Measurements from ENCODE around the gene AK4. TPM values are rescaled to one million over a fixed set of nuclear protein-coding genes. Genes with fewer than 3 reads are reported as not detected.
A peak's percentile ranks its signal among the peaks of the same experiment; 100 is the strongest.

Gene AK4
- total and polyA plus RNA-seq, 2 of the 8 experiments (the other 6 are each of a cell fraction or from before 2014, with no cell fraction given) = 64.5 to 175 TPM

- no peak for TF ChIP-seq KDM4A (IDR thresholded peaks at IDR 0.05; ENCODE audit: low read depth, low read length, severe bottlenecking)
- peak; percentile 28 for TF ChIP-seq SAP30 (IDR thresholded peaks at IDR 0.05; ENCODE audit: insufficient read depth, insufficient replicate concordance, low read length)
- peak; percentile 17; the same call in 1 of the 2 replicates for TF ChIP-seq E2F6 (IDR thresholded peaks at IDR 0.05)
- peak; percentile 56; the same call in 1 of the 2 replicates for TF ChIP-seq CHD2 (IDR thresholded peaks at IDR 0.05; ENCODE audit: low read length)
- no peak for TF ChIP-seq RXRA (IDR thresholded peaks at IDR 0.05; ENCODE audit: insufficient read depth, low read depth, low read length)
- TF ChIP-seq CBX5 (IDR thresholded peaks at IDR 0.05; ENCODE audit: low read depth, low read length) = no peak
- peak; percentile 45 for TF ChIP-seq PHF8 (conservative IDR thresholded peaks at IDR 0.05; ENCODE audit: low read depth, low read length)
- no peak for TF ChIP-seq HDAC6 (IDR thresholded peaks at IDR 0.05; ENCODE audit: low read depth, low read length)
- no peak for TF ChIP-seq FOSL1 (IDR thresholded peaks at IDR 0.05; ENCODE audit: insufficient read depth, low read depth, low read length)
- TF ChIP-seq SP2 (IDR thresholded peaks at IDR 0.05; ENCODE audit: low read length) = no peak
- no peak for TF ChIP-seq KDM1A (IDR thresholded peaks at IDR 0.05; ENCODE audit: borderline replicate concordance, low read length)
- TF ChIP-seq ZNF274 (IDR thresholded peaks at IDR 0.05; ENCODE audit: borderline replicate concordance, extremely low read depth, low read length) = no peak
- TF ChIP-seq BACH1 (IDR thresholded peaks at IDR 0.05; ENCODE audit: low read length) = no peak
- no peak for TF ChIP-seq BCL11A (IDR thresholded peaks at IDR 0.05; ENCODE audit: low read depth in 2 of 2, low read length in 2 of 2)
- TF ChIP-seq TAF7 (optimal IDR thresholded peaks at IDR 0.05; ENCODE audit: borderline replicate concordance, low read depth, low read length) = no peak
- no peak for TF ChIP-seq TCF12 (IDR thresholded peaks at IDR 0.05; ENCODE audit: low read depth, low read length)
- TF ChIP-seq MAX (IDR thresholded peaks at IDR 0.05) = peak; percentile 73
- no peak for TF ChIP-seq POU5F1 (IDR thresholded peaks at IDR 0.05; ENCODE audit: low read depth, low read length)
- peak; percentile 32; the same call in 1 of the 2 replicates for TF ChIP-seq SRF (IDR thresholded peaks at IDR 0.05; ENCODE audit: low read depth, low read length)
- TF ChIP-seq SIN3A (conservative IDR thresholded peaks at IDR 0.05 in 1 of 2, IDR thresholded peaks at IDR 0.05 in 1 of 2; ENCODE audit: low read depth in 1 of 2, low read length in 2 of 2) = no peak
- no peak for TF ChIP-seq CEBPB (IDR thresholded peaks at IDR 0.05; ENCODE audit: low read depth, low read length)
- no peak for TF ChIP-seq JUND (IDR thresholded peaks at IDR 0.05; ENCODE audit: low read length)
- no peak for TF ChIP-seq GTF2F1 (IDR thresholded peaks at IDR 0.05; ENCODE audit: borderline replicate concordance, low read depth, low read length)
- TF ChIP-seq BRCA1 (IDR thresholded peaks at IDR 0.05; ENCODE audit: low read depth, low read length) = no peak
Observed at GRCh38 chr1:65148548-65149350, 746 bp downstream of the AK4 start (continued).

Measured in H1 (cell line).